HG02973 (cell line): ENCODE data around the gene LDHAL6B.

Experiments used
- ATAC-seq: cut with Tn5 transposase; IDR thresholded peaks from one replicate; pipeline ENCODE4 v1.9.1; 2021; ENCODE audit warnings: moderate library complexity; ENCODE audit not compliant: unreplicated experiment

The LDHAL6B gene

DNA sequence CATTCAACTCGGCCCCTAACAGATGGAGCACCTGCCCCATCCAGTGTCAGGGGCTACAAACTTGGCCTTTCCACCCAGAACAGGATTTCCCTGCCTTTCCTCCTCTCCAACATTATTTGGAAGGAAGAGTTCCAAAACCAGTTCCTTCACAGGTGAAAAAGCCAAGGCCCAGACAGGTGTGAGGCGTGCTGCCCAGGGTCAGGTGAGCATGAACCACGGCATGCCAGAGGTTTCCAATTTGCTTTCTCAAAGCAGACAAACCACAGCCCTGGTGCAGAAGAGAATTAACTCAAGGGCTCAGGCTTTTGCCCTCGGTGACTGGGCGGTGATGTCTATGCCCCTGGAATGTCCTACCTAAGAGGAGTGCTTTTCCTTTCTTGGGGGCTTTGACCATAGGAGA lies 43.2 kb downstream of the LDHAL6B start:
- ATAC-seq: no peak

- no peak for ATAC-seq
Measured at GRCh38 chr15:59250249-59250648, 43.6 kb downstream of the LDHAL6B start.

DNA sequence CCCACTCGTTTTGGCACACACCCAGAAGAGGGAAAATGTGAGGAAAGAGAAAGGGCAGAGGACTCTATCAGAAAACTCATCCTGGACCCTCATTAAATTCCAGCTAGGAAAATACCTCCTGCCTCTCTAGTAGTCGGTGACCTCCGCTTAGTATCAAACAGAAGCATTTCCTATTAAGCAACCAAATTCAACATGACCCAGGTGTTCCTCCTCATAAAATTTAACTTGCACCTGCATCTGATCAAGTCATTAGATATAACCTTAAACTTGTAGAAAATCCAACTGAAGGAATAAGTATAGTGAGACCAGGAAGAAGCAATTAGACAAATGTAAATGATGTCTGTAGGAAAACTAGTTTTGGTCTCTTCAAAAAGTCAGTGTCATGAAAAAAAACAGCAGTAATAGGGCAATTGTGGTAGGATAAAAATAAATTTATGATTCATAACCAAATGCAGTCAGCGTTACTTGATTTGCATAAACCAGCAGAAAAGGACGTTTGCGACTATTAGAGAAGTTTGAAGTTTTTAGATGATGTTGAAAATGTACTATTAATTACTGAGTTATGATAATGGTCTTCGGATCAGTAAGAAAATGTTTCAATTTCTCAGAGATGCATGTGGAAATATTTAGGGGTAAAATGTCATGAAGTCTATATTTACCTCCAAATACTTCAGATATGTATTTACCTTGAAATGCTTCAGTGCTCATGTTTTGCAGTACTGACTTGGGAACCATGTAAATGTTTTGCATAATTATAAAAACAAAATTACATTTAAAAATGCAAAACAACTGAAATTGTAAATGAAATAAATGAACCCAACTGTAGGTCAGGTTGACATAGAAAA lies 44.6 kb downstream of the LDHAL6B start:
- peak; percentile 49 for ATAC-seq

- ATAC-seq: no peak
Measured at GRCh38 chr15:59252137-59252536, 45.5 kb downstream of the LDHAL6B start.

GRCh38 chr15:59255680-59256336 lies 49.2 kb downstream of the LDHAL6B start:
- ATAC-seq: no peak

DNA sequence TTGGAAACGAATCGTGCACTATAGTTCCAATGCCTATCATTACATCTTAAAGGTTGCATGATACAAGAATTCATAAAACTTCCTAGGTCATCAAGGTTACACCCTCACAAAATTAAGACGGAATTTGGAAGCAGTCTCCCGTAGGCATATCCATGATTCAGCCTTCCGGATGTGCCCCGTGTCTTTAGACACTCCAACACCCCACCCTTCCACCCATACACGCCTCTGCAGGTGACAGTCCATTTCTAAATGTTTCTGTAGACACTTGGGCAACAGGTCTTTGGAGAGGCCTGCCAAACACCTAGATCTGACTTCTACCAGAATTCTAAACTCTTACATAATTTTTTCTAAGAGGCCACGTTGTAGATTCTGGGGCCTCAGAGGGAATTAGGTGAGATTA lies 49.8 kb downstream of the LDHAL6B start:
- no peak for ATAC-seq

GRCh38 chr15:59257140-59257539 lies 50.5 kb downstream of the LDHAL6B start:
- ATAC-seq: no peak
